Natural killer cell (primary cell): ENCODE measurements around the gene RGS6. TPM values are rescaled to one million over a fixed set of nuclear protein-coding genes. Genes with fewer than 3 reads are reported as not detected.

Experiments used
- ATAC-seq, 3 donors: fragments of 150-1000 bp in 2 of 3; fragments of 200-7000 bp in 1 of 3; cut with Tn5 transposase; 1 replicate in 1 of 3; 2 replicates in 2 of 3; pipeline ENCODE4 v1.10.0; 2021; ENCODE audit warnings: mild to moderate bottlenecking in 2 of 3, moderate library complexity in 2 of 3
- DNase-seq, 2 donors: peaks; one replicate each; pipeline versions ENCODE4 v3.0.0 to v3.0.0-alpha.2; 2013 to 2021; ENCODE audit warnings: mixed read lengths in 1 of 2
- H3K27ac ChIP-seq: one replicate; pipeline ENCODE4 v1.5.1; 2013; ENCODE audit warnings: mild to moderate bottlenecking, low read length
- H3K27me3 ChIP-seq: one replicate; pipeline ENCODE4 v1.6.1; 2013; ENCODE audit warnings: low read length; ENCODE audit not compliant: control insufficient read depth, insufficient read depth
- H3K36me3 ChIP-seq: one replicate; pipeline ENCODE4 v1.6.1; 2013; ENCODE audit warnings: low read length; ENCODE audit not compliant: control insufficient read depth, insufficient read depth
- H3K4me1 ChIP-seq: one replicate; pipeline ENCODE4 v1.6.1; 2013; ENCODE audit warnings: low read length; ENCODE audit not compliant: control insufficient read depth, insufficient read depth
- H3K4me3 ChIP-seq: one replicate; pipeline ENCODE4 v1.5.1; 2013; ENCODE audit warnings: low read length
- H3K9me3 ChIP-seq: one replicate; pipeline ENCODE4 v1.6.1; 2013; ENCODE audit warnings: low read length; ENCODE audit not compliant: control insufficient read depth, insufficient read depth
- H3K27ac Mint-ChIP-seq, 2 donors: one replicate each; pipeline ENCODE4 v1.8.0; 2022; ENCODE audit warnings: mild to moderate bottlenecking in 2 of 2, mixed read lengths in 2 of 2, moderate library complexity in 1 of 2
- H3K27me3 Mint-ChIP-seq, 2 donors: one replicate each; pipeline ENCODE4 v1.8.0; 2022; ENCODE audit warnings: low read depth in 2 of 2, mixed read lengths in 2 of 2
- H3K36me3 Mint-ChIP-seq: one replicate; pipeline ENCODE4 v1.8.0; 2022; ENCODE audit warnings: mixed read lengths
- H3K4me1 Mint-ChIP-seq, 2 donors: one replicate each; pipeline ENCODE4 v1.8.0; 2022; ENCODE audit warnings: mixed read lengths in 2 of 2
- H3K4me3 Mint-ChIP-seq: one replicate; pipeline ENCODE4 v1.8.0; 2022; ENCODE audit warnings: mild to moderate bottlenecking, moderate library complexity, mixed read lengths
- H3K9me3 Mint-ChIP-seq, 2 donors: one replicate each; pipeline ENCODE4 v1.8.0; 2022; ENCODE audit warnings: mixed read lengths in 2 of 2
- CTCF ChIP-seq: fragments of 200-600 bp; IDR thresholded peaks from one replicate; pipeline ENCODE4 v1.8.0; 2022; ENCODE audit warnings: antibody characterized with exemption
- WGBS: methylation state at CpG from one replicate; pipeline ENCODE4 v1.1.7; 2013; ENCODE audit warnings: missing lambda C conversion rate; ENCODE audit not compliant: insufficient coverage; 5-methylcytosine and 5-hydroxymethylcytosine counted together
- intact Hi-C: fragments of 100-400 bp; cut with micrococcal nuclease; formaldehyde crosslinking; loops from one replicate; pipeline ENCODE4 v1.14.2; 2022
- total RNA-seq, 4 donors: library from RNA; stranded (reverse); fragments of 120-200 nt in 1 of 4; gene quantifications; one replicate each; pipeline versions ENCODE4 v1.2.3 to v1.2.4, GENCODE V29; 2013 to 2022

Gene RGS6
- total RNA-seq, 3 donors from 2014 or later (not counting 1 experiment from before 2014, with no cell fraction given) = 0.75 to 1.4 TPM; not detected in 1

GRCh38 chr14:71960494-71961353, 28.5 kb downstream of the RGS6 start:
- H3K4me3 ChIP-seq = no peak overlapping the region
- no peaks in the 10 kb centered on the region for H3K4me1 Mint-ChIP-seq
- no peak for TF ChIP-seq CTCF
- 80% methylated on average over 8 of the region's 8 CpGs for WGBS
- H3K9me3 Mint-ChIP-seq = no peaks in the 10 kb centered on the region
- no peak overlapping the region for H3K4me3 Mint-ChIP-seq
- H3K36me3 Mint-ChIP-seq = no peaks in the 10 kb centered on the region
- H3K27ac ChIP-seq = no peak overlapping the region
- DNase-seq (no peak), ATAC-seq (no peak)
- H3K36me3 ChIP-seq = no peaks in the 10 kb centered on the region
- H3K27me3 Mint-ChIP-seq = peaks cover 0 to 19% of the 10 kb centered on the region in 2 donors
- no peak overlapping the region for H3K27ac Mint-ChIP-seq
- intact Hi-C loops = no loop called here
- H3K4me1 ChIP-seq = no peaks in the 10 kb centered on the region
- H3K9me3 ChIP-seq = no peaks in the 10 kb centered on the region
- H3K27me3 ChIP-seq = no peaks in the 10 kb centered on the region

- no peak for ATAC-seq
- no peaks in the 10 kb centered on the region for H3K27me3 ChIP-seq
- H3K9me3 Mint-ChIP-seq = no peaks in the 10 kb centered on the region
- WGBS = 33% methylated on average over 1 of the region's 4 CpGs
- no peaks in the 10 kb centered on the region for H3K36me3 ChIP-seq
- H3K36me3 Mint-ChIP-seq = no peaks in the 10 kb centered on the region
- no peak overlapping the region for H3K27ac Mint-ChIP-seq
- no peak overlapping the region for H3K27ac ChIP-seq
- H3K27me3 Mint-ChIP-seq = peaks cover 0 to 15% of the 10 kb centered on the region in 2 donors
- intact Hi-C loops = no loop called here
- no peaks in the 10 kb centered on the region for H3K9me3 ChIP-seq
- H3K4me3 Mint-ChIP-seq = no peak overlapping the region
- TF ChIP-seq CTCF = no peak
- H3K4me3 ChIP-seq = no peak overlapping the region
- no peaks in the 10 kb centered on the region for H3K4me1 Mint-ChIP-seq
- DNase-seq = no peak
- H3K4me1 ChIP-seq = no peaks in the 10 kb centered on the region
These were observed 29.7 kb downstream of the RGS6 start for GRCh38 chr14:71961972-71962371.

- H3K27me3 ChIP-seq = no peaks in the 10 kb centered on the region
- intact Hi-C loops = no loop called here
- Mint-ChIP-seq H3K27me3 (peaks cover 0 to 11% of the 10 kb centered on the region in 2 donors), H3K4me1 (no peaks in the 10 kb centered on the region), H3K9me3 (no peaks in the 10 kb centered on the region), H3K36me3 (no peaks in the 10 kb centered on the region), H3K4me3 (no peak overlapping the region), H3K27ac (no peak overlapping the region)
- H3K9me3 ChIP-seq = no peaks in the 10 kb centered on the region
- no peaks in the 10 kb centered on the region for H3K36me3 ChIP-seq
- no peak for TF ChIP-seq CTCF
- H3K4me1 ChIP-seq = no peaks in the 10 kb centered on the region
- H3K4me3 ChIP-seq = no peak overlapping the region
- WGBS = 84% methylated on average over 7 of the region's 7 CpGs
- ATAC-seq (no peak), DNase-seq (no peak)
- no peak overlapping the region for H3K27ac ChIP-seq
These were observed 32.5 kb downstream of the RGS6 start for GRCh38 chr14:71964716-71965115.

GRCh38 chr14:71966528-71966927, 34.3 kb downstream of the RGS6 start:
- Mint-ChIP-seq H3K27ac (no peak overlapping the region), H3K4me3 (no peak overlapping the region)
- intact Hi-C loops = no loop called here

More at GRCh38 chr14:71966528-71966927, 34.3 kb downstream of the RGS6 start:
- Mint-ChIP-seq H3K9me3 (no peaks in the 10 kb centered on the region), H3K4me1 (no peaks in the 10 kb centered on the region), H3K27me3 (peaks cover 0 to 12% of the 10 kb centered on the region in 2 donors), H3K36me3 (no peaks in the 10 kb centered on the region)
- no peaks in the 10 kb centered on the region for H3K4me1 ChIP-seq
- no peak overlapping the region for H3K27ac ChIP-seq
- H3K4me3 ChIP-seq = no peak overlapping the region
- no peaks in the 10 kb centered on the region for H3K9me3 ChIP-seq
- DNase-seq (no peak), ATAC-seq (no peak)
- no peak for TF ChIP-seq CTCF
- no CpG with 5 or more reads among the region's 2 CpGs for WGBS
- H3K27me3 ChIP-seq = no peaks in the 10 kb centered on the region
- H3K36me3 ChIP-seq = no peaks in the 10 kb centered on the region
